Measurements from ENCODE around the gene SSBP3.

DNA sequence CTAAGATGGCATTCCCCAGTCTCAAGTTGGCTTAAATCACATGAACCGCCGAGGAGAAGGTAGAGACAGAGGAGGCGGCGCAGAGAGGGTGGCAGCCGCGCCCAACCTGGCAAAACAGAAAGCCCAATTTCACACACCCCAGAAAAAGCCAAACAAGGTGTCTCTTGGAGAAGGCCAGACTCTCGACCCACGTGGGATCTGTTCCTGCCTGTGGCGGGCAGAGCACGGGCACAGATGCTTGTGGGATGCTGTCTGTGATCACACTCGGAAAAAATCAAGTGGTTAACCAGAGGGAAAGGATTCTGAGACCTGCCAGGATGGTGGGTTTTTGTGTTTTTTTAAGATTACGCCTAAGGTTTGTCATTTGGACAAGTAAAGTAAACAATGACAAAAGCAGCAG, 125.5 kb downstream of the SSBP3 start:
- no peak for TF ChIP-seq CTCF (IDR thresholded peaks at IDR 0.05)
- TF ChIP-seq, protein P1, sequence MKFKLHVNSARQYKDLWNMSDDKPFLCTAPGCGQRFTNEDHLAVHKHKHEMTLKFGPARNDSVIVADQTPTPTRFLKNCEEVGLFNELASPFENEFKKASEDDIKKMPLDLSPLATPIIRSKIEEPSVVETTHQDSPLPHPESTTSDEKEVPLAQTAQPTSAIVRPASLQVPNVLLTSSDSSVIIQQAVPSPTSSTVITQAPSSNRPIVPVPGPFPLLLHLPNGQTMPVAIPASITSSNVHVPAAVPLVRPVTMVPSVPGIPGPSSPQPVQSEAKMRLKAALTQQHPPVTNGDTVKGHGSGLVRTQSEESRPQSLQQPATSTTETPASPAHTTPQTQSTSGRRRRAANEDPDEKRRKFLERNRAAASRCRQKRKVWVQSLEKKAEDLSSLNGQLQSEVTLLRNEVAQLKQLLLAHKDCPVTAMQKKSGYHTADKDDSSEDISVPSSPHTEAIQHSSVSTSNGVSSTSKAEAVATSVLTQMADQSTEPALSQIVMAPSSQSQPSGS (CRISPR knock-in tag; IDR thresholded peaks at IDR 0.05; ENCODE audit: borderline replicate concordance, low read depth) = no peak

Measured in WTC11 (cell line).